GM12878 (cell line): ENCODE measurements around the gene PTTG2. TPM values are rescaled to one million over a fixed set of nuclear protein-coding genes. Genes with fewer than 3 reads are reported as not detected.

Experiments
- ATAC-seq: fragments of 200-7000 bp; cut with Tn5 transposase; 3 replicates; pipeline ENCODE4 v1.9.1; 2020; ENCODE audit warnings: mild to moderate bottlenecking, moderate library complexity
- BruUV-seq: library from RNA; stranded (reverse); fragments of 400-500 nt; replicated peaks from 2 replicates; lab custom pipeline; 2021; lab: Mats Ljungman, UMichigan
- CTCF ChIA-PET: fragments of 300-600 bp; sonication (Branson Sonifier 250); formaldehyde crosslinking; extraction: SDS; loops from one replicate; lab custom pipeline; 2021; ENCODE audit warnings: inconsistent platforms; lab: Yijun Ruan, JAX
- POLR2A ChIA-PET: fragments of 350-600 bp; formaldehyde crosslinking; extraction: SDS; loops from one replicate; lab custom pipeline; 2021; ENCODE audit warnings: inconsistent platforms; lab: Charles Lee
- RAD21 ChIA-PET: fragments of 300-600 bp; sonication (Branson Sonifier 250); formaldehyde crosslinking; loops from one replicate; lab custom pipeline; 2023; ENCODE audit warnings: antibody characterized with exemption; ENCODE audit not compliant: unreplicated experiment; lab: Charles Lee
- SMC1A ChIA-PET: fragments of 300-600 bp; sonication (Branson Sonifier 250); formaldehyde crosslinking; loops from one replicate; lab custom pipeline; 2023; ENCODE audit not compliant: unreplicated experiment, uncharacterized antibody; lab: Charles Lee
- DNase-seq: peaks from one replicate; pipeline ENCODE4 v3.0.0-alpha.2; 2011; ENCODE audit warnings: low read depth, low spot score
- FAIRE-seq: peaks from 3 replicates; lab custom pipeline; 2011; peaks lifted over from hg19 to GRCh38; lab: Jason Lieb, UNC
- H2AFZ ChIP-seq: 2 replicates; pipeline ENCODE4 v1.6.0; 2011; ENCODE audit warnings: low read depth, low read length, control low read depth; ENCODE audit not compliant: control insufficient read depth
- H3K27ac ChIP-seq: 2 replicates; pipeline ENCODE4 v1.5.1; 2011; ENCODE audit warnings: control low read depth; ENCODE audit not compliant: control insufficient read depth, insufficient read depth
- H3K27me3 ChIP-seq, 2 experiments: replicated peaks in 1 of 2; 2 replicates each; pipeline versions ENCODE4 v1.6.0 to v1.6.1; 2011; ENCODE audit warnings: low read length in 1 of 2; ENCODE audit not compliant: control insufficient read depth in 2 of 2, insufficient read depth in 2 of 2
- H3K36me3 ChIP-seq, 2 experiments: 2 replicates each; pipeline ENCODE4 v1.5.1; 2011; ENCODE audit warnings: low read length in 1 of 2; ENCODE audit not compliant: control insufficient read depth in 2 of 2, insufficient read depth in 2 of 2
- H3K4me1 ChIP-seq: 2 replicates; pipeline ENCODE4 v1.6.1; 2011; ENCODE audit warnings: mild to moderate bottlenecking, low read length, moderate library complexity, mixed read lengths; ENCODE audit not compliant: control insufficient read depth, insufficient read depth
- H3K4me2 ChIP-seq: 2 replicates; pipeline ENCODE4 v1.6.0; 2011; ENCODE audit warnings: control low read depth; ENCODE audit not compliant: control insufficient read depth, insufficient read depth
- H3K4me3 ChIP-seq: fragments of 200-600 bp; sonication (generic); 2 replicates; pipeline ENCODE4 v1.5.1; 2016
- H3K79me2 ChIP-seq: 2 replicates; pipeline ENCODE4 v1.6.0; 2011; ENCODE audit warnings: low read length; ENCODE audit not compliant: control insufficient read depth, insufficient read depth
- H3K9ac ChIP-seq: 2 replicates; pipeline ENCODE4 v1.8.0; 2011; ENCODE audit warnings: low read length, control low read depth, mixed read lengths; ENCODE audit not compliant: control insufficient read depth, insufficient read depth
- H3K9me3 ChIP-seq: replicated peaks from 3 replicates; pipeline ENCODE4 v1.5.1; 2011; ENCODE audit warnings: mild to moderate bottlenecking, low read length; ENCODE audit not compliant: control insufficient read depth, insufficient read depth
- H4K20me1 ChIP-seq: 2 replicates; pipeline ENCODE4 v1.6.0; 2011; ENCODE audit not compliant: control insufficient read depth, insufficient read depth
- CEBPB ChIP-seq, 2 experiments: fragments of 150-350 bp in 1 of 2; IDR thresholded peaks; 2 replicates each; pipeline ENCODE4 v1.6.1; 2012 to 2014; ENCODE audit warnings: low read depth in 2 of 2, low read length in 2 of 2, borderline replicate concordance in 1 of 2, inconsistent platforms in 1 of 2
- CHD1 ChIP-seq: IDR thresholded peaks from 2 replicates; pipeline ENCODE4 v1.6.1; 2012; ENCODE audit warnings: low read depth, low read length, improper control_type of control experiment
- HCFC1 ChIP-seq: fragments of 150-350 bp; IDR thresholded peaks from 2 replicates; pipeline ENCODE4 v1.6.1; 2014; ENCODE audit warnings: low read length
- KLF5 ChIP-seq: fragments of 450-650 bp; IDR thresholded peaks from 2 replicates; pipeline ENCODE4 v1.6.1; 2014; ENCODE audit warnings: mild to moderate bottlenecking; ENCODE audit not compliant: partially characterized antibody
- RUNX3 ChIP-seq: IDR thresholded peaks from 2 replicates; pipeline ENCODE4 v1.6.1; 2012; ENCODE audit warnings: low read length, inconsistent platforms
- STAT1 ChIP-seq: fragments of 450-650 bp; conservative IDR thresholded peaks from 2 replicates; pipeline ENCODE4 v1.6.1; 2014; ENCODE audit warnings: antibody characterized with exemption, mild to moderate bottlenecking
- TAF1 ChIP-seq: IDR thresholded peaks from 2 replicates; pipeline ENCODE4 v1.6.1; 2011; ENCODE audit warnings: mild to moderate bottlenecking, low read depth, low read length, borderline replicate concordance
- YBX1 ChIP-seq: fragments of 450-650 bp; IDR thresholded peaks from 2 replicates; pipeline ENCODE4 v1.6.1; 2016; ENCODE audit warnings: antibody characterized with exemption
- ZNF207 ChIP-seq: fragments of 450-650 bp; IDR thresholded peaks from 2 replicates; pipeline ENCODE4 v1.6.1; 2014; ENCODE audit warnings: antibody characterized with exemption, mild to moderate bottlenecking, borderline replicate concordance
- ZZZ3 ChIP-seq: IDR thresholded peaks from 2 replicates; pipeline ENCODE4 v1.6.1; 2011; ENCODE audit warnings: low read depth; ENCODE audit not compliant: control insufficient read depth, insufficient read length
- WGBS: methylation state at CpG from one replicate; pipeline ENCODE4 v1.1.6; 2016; ENCODE audit warnings: low lambda C conversion rate; ENCODE audit not compliant: insufficient replicate concordance, insufficient coverage; ENCODE audit errors: missing lambda C conversion rate; 5-methylcytosine and 5-hydroxymethylcytosine counted together
- in situ Hi-C: fragments of 300-500 bp; cut with MboI; formaldehyde crosslinking; loops from 9 replicates; pipeline ENCODE4 v1.14.3; 2018; ENCODE audit warnings: mixed read lengths
- intact Hi-C: fragments of 100-400 bp; cut with micrococcal nuclease; formaldehyde crosslinking; loops from one replicate; pipeline ENCODE4 v1.14.2; 2022; ENCODE audit not compliant: unreplicated experiment
- polyA plus RNA-seq, 11 experiments: library from polyadenylated mRNA; depleted of rRNA in 4 of 11; unstranded in 6 of 11; stranded (reverse) in 5 of 11; fragments of >200 nt; fragmentation: Nextera tagmentation in 4 of 11; fragmentation: Illumina TruSeq in 1 of 11; extraction: Ambion mirVana in 4 of 11; extraction: Trizol in 1 of 11; gene quantifications; 1 replicate in 1 of 11; 2 replicates in 10 of 11; pipeline versions ENCODE4 v1.2.1 to v1.2.3, GENCODE V29; 2011 to 2016; ENCODE audit warnings: inconsistent platforms in 2 of 11, missing spikeins in 2 of 11, low read depth in 1 of 11
- total RNA-seq, 4 experiments: library from RNA; depleted of rRNA in 3 of 4; stranded (reverse); fragments of >200 nt in 3 of 4; fragmentation: Illumina TruSeq in 1 of 4; extraction: Trizol in 1 of 4; gene quantifications; 2 replicates each; pipeline versions ENCODE4 v1.2.1 to v1.2.3, GENCODE V29; 2013 to 2021
- TF ChIP-seq, protein P1 (sequence below): IDR thresholded peaks from 2 replicates; pipeline ENCODE4 v1.6.1; 2011; ENCODE audit warnings: mild to moderate bottlenecking, low read depth, low read length, moderate library complexity; ENCODE audit not compliant: insufficient replicate concordance

The PTTG2 gene
- total and polyA plus RNA-seq, 10 of the 15 experiments (the other 5 are each of a cell fraction or from before 2014, with no cell fraction given): 0.09 to 0.54 (median 0.39) TPM; not detected in 4

DNA sequence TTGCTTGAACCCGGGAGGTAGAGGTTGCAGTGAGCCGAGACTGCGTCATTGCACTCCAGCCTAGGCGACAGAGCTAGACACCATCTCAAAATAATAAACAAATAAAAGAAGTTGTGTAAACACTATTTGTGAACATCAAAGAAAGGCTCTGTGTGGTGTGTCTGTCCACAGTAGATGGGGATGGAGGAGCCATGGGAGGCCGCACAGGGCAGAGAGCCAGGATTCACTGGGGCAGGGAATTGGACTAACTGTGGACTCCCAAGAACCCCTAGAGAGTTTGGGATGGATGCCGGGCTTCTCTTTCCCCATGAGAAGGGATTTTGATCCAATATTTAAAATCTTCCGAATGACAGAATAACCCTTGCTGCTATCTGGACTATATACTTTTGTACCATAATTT is 42.8 kb upstream of the PTTG2 start:
- TF ChIP-seq CEBPB (IDR thresholded peaks at IDR 0.05; ENCODE audit: borderline replicate concordance in 1 of 2, low read depth in 2 of 2, low read length in 2 of 2) (no peak), TAF1 (no peak), ZNF207 (no peak), RUNX3 (no peak), ZZZ3 (no peak), YBX1 (no peak), KLF5 (no peak), HCFC1 (no peak), STAT1 (no peak), CHD1 (no peak)
- TF ChIP-seq, protein P1, sequence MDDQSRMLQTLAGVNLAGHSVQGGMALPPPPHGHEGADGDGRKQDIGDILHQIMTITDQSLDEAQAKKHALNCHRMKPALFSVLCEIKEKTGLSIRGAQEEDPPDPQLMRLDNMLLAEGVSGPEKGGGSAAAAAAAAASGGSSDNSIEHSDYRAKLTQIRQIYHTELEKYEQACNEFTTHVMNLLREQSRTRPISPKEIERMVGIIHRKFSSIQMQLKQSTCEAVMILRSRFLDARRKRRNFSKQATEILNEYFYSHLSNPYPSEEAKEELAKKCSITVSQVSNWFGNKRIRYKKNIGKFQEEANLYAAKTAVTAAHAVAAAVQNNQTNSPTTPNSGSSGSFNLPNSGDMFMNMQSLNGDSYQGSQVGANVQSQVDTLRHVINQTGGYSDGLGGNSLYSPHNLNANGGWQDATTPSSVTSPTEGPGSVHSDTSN: no peak
- Histone ChIP-seq H3K79me2 (no peaks in the 10 kb centered on the region; the same call in 1 of the 2 replicates), H3K9ac (no peak overlapping the region), H3K9me3 (no peaks in the 10 kb centered on the region), H3K36me3 (peaks cover 0 to 2% of the 10 kb centered on the region in 2 experiments; a peak in 1 of 4 replicates), H2AFZ (no peak overlapping the region), H3K4me3 (no peak overlapping the region), H3K4me2 (no peak overlapping the region), H3K27ac (no peak overlapping the region), H4K20me1 (no peaks in the 10 kb centered on the region), H3K4me1 (no peaks in the 10 kb centered on the region), H3K27me3 (no peaks in the 10 kb centered on the region)
- intact Hi-C loops: no loop called here
- DNase-seq (no peak), FAIRE-seq (no peak), ATAC-seq (no peak)
- SMC1A ChIA-PET: interaction anchor here (0.7 to 2.3 kb wide), 3 partner anchors 9 to 21 kb away, joined by 3 to 6 read pairs (median 3); no protein-coding TSS in a partner anchor
- POLR2A ChIA-PET: no interaction called here
- over 99% methylated on average over 7 of the region's 7 CpGs for WGBS
- no TSS peak for BruUV-seq
- CTCF ChIA-PET: no interaction called here
- in situ Hi-C loops: no loop called here
- RAD21 ChIA-PET: no interaction called here
